Thoracic aorta (tissue), 2 donors: ENCODE data around the gene ETV2. TPM values are rescaled to one million over a fixed set of nuclear protein-coding genes. Genes with fewer than 3 reads are reported as not detected.

ENCODE experiments used
- ATAC-seq: fragments of 150-250 bp; one replicate; pipeline ENCODE4 v1.8.0; 2017; ENCODE audit warnings: low read depth; ENCODE audit not compliant: insufficient number of reproducible peaks, low FRiP score
- DNase-seq: peaks from one replicate; pipeline ENCODE4 v3.0.0-alpha.2; 2020; ENCODE audit warnings: low spot score
- H3K27ac ChIP-seq, 2 donors: fragments of 200-600 bp; sonication (generic); 1 replicate in 1 of 2; 2 replicates in 1 of 2; pipeline ENCODE4 v1.5.1; 2016; ENCODE audit warnings: mild to moderate bottlenecking in 2 of 2, moderate library complexity in 2 of 2
- H3K27me3 ChIP-seq: fragments of 200-600 bp; sonication (generic); replicated peaks from 2 replicates; pipeline ENCODE4 v1.6.0; 2016; ENCODE audit warnings: mild to moderate bottlenecking; ENCODE audit not compliant: insufficient read depth
- H3K36me3 ChIP-seq: fragments of 200-600 bp; sonication (generic); one replicate; pipeline ENCODE4 v1.5.1; 2016
- H3K4me1 ChIP-seq, 2 donors: fragments of 200-600 bp; sonication (generic); 1 replicate in 1 of 2; 2 replicates in 1 of 2; pipeline versions ENCODE4 v1.5.1 to v1.6.0; 2016; ENCODE audit warnings: low read depth in 2 of 2, mild to moderate bottlenecking in 1 of 2; ENCODE audit not compliant: control insufficient read depth in 1 of 2
- H3K4me3 ChIP-seq: fragments of 200-600 bp; sonication (generic); 2 replicates; pipeline ENCODE4 v1.5.1; 2016; ENCODE audit warnings: mild to moderate bottlenecking
- H3K9me3 ChIP-seq: fragments of 200-600 bp; sonication (generic); 2 replicates; pipeline ENCODE4 v1.5.1; 2016
- CTCF ChIP-seq: fragments of 200-600 bp; sonication (generic); IDR thresholded peaks from one replicate; pipeline ENCODE4 v1.5.1; 2019; ENCODE audit warnings: antibody characterized with exemption
- total RNA-seq, 2 donors: library from RNA; depleted of rRNA; stranded (reverse); fragments of >200 nt; gene quantifications; one replicate each; pipeline versions ENCODE4 v1.1.0 to v1.2.3, GENCODE V29; 2016

Gene ETV2
- total RNA-seq, 2 donors from 2014 or later, result not detected

GRCh38 chr19:35643255-35644205 lies 2.0 kb downstream of the ETV2 start:
- peak overlapping the region; percentile 76 to 88 for H3K27ac ChIP-seq
- H3K4me1 ChIP-seq, result peaks cover 4 to 19% of the 10 kb centered on the region in 2 donors
- H3K27me3 ChIP-seq, result no peaks in the 10 kb centered on the region
- DNase-seq (no peak), ATAC-seq (no peak)
- H3K4me3 ChIP-seq, result peak overlapping the region; percentile 86
- H3K9me3 ChIP-seq, result no peaks in the 10 kb centered on the region
- no peak for TF ChIP-seq CTCF
- no peaks in the 10 kb centered on the region for H3K36me3 ChIP-seq

- H3K4me1 ChIP-seq, result peaks cover 8 to 28% of the 10 kb centered on the region in 2 donors
- peak overlapping the region; percentile 76 to 88 for H3K27ac ChIP-seq
- DNase-seq (peak; percentile 90), ATAC-seq (peak; percentile 75)
- H3K4me3 ChIP-seq, result peak overlapping the region; percentile 86
- no peaks in the 10 kb centered on the region for H3K27me3 ChIP-seq
- H3K36me3 ChIP-seq, result no peaks in the 10 kb centered on the region
- H3K9me3 ChIP-seq, result no peaks in the 10 kb centered on the region
- no peak for TF ChIP-seq CTCF
These were observed 2.9 kb downstream of the ETV2 start for GRCh38 chr19:35644206-35644986.

GRCh38 chr19:35644987-35645679 lies 3.6 kb downstream of the ETV2 start:
- H3K27ac ChIP-seq, result peak overlapping the region; percentile 76 to 88
- H3K4me3 ChIP-seq, result peak overlapping the region; percentile 86
- DNase-seq (peak; percentile 68), ATAC-seq (peak; percentile 58)
- no peak for TF ChIP-seq CTCF
- H3K9me3 ChIP-seq, result no peaks in the 10 kb centered on the region
- no peaks in the 10 kb centered on the region for H3K36me3 ChIP-seq
- H3K27me3 ChIP-seq, result no peaks in the 10 kb centered on the region
- peaks cover 9 to 35% of the 10 kb centered on the region in 2 donors for H3K4me1 ChIP-seq

GRCh38 chr19:35645680-35646511 lies 4.4 kb downstream of the ETV2 start:
- no peak for ATAC-seq
- peaks cover 9 to 41% of the 10 kb centered on the region in 2 donors for H3K4me1 ChIP-seq
- no peak for TF ChIP-seq CTCF

More at GRCh38 chr19:35645680-35646511, 4.4 kb downstream of the ETV2 start:
- Histone ChIP-seq H3K4me3 (no peak overlapping the region), H3K36me3 (no peaks in the 10 kb centered on the region), H3K9me3 (no peaks in the 10 kb centered on the region), H3K27me3 (no peaks in the 10 kb centered on the region), H3K27ac (peak overlapping the region in 1 of 2 donors; percentile 88)
- no peak for DNase-seq
